Measurements from ENCODE around the gene DHRS7.

- TF ChIP-seq, protein P1, sequence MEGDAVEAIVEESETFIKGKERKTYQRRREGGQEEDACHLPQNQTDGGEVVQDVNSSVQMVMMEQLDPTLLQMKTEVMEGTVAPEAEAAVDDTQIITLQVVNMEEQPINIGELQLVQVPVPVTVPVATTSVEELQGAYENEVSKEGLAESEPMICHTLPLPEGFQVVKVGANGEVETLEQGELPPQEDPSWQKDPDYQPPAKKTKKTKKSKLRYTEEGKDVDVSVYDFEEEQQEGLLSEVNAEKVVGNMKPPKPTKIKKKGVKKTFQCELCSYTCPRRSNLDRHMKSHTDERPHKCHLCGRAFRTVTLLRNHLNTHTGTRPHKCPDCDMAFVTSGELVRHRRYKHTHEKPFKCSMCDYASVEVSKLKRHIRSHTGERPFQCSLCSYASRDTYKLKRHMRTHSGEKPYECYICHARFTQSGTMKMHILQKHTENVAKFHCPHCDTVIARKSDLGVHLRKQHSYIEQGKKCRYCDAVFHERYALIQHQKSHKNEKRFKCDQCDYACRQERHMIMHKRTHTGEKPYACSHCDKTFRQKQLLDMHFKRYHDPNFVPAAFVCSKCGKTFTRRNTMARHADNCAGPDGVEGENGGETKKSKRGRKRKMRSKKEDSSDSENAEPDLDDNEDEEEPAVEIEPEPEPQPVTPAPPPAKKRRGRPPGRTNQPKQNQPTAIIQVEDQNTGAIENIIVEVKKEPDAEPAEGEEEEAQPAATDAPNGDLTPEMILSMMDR (IDR thresholded peaks at IDR 0.05), result no peak
- no peak for TF ChIP-seq POLR2A (IDR thresholded peaks at IDR 0.05)
These were observed 19.8 kb upstream of the DHRS7 start for GRCh38 chr14:60184905-60185555.
